AG09319 (cell line): ENCODE results near the gene UBE2V1.
"Not testable (repeated sequence)": the region's sequence is repeated elsewhere in the genome, so short reads cannot be mapped to it uniquely, and the experiment has no call there.

Source experiments
- DNase-seq: peaks from one replicate; pipeline ENCODE4 v3.0.0-alpha.2; 2010; ENCODE audit warnings: low read depth; ENCODE audit errors: extremely low read depth
- CTCF ChIP-seq: IDR thresholded peaks from 2 replicates; pipeline ENCODE4 v1.5.1; 2011; ENCODE audit warnings: low read depth, mild to moderate bottlenecking, inconsistent platforms, low read length, moderate library complexity

Gene UBE2V1

GRCh38 chr20:50141811-50142561 is 29.0 kb upstream of the UBE2V1 start:
- TF ChIP-seq CTCF = no peak
- DNase-seq = no peak

- TF ChIP-seq CTCF = no peak
- DNase-seq = no peak
Measured at GRCh38 chr20:50141018-50141675, 28.2 kb upstream of the UBE2V1 start.

GRCh38 chr20:50140339-50140859 is 27.4 kb upstream of the UBE2V1 start:
- no peak for TF ChIP-seq CTCF
- no peak for DNase-seq

- DNase-seq = no peak
- TF ChIP-seq CTCF = no peak
Measured at GRCh38 chr20:50138479-50139393, 25.8 kb upstream of the UBE2V1 start.

- DNase-seq = no peak
- no peak for TF ChIP-seq CTCF
Measured at GRCh38 chr20:50138120-50138478, 25.1 kb upstream of the UBE2V1 start.

- not testable (repeated sequence) for DNase-seq
Measured at GRCh38 chr20:50137702-50138101, 24.8 kb upstream of the UBE2V1 start.

- DNase-seq = no peak
Measured at GRCh38 chr20:50136822-50137599, 24.1 kb upstream of the UBE2V1 start.

GRCh38 chr20:50135157-50135556 is 22.2 kb upstream of the UBE2V1 start:
- DNase-seq = not testable (repeated sequence)

More at GRCh38 chr20:50136822-50137599, 24.1 kb upstream of the UBE2V1 start:
- no peak for TF ChIP-seq CTCF
